Measurements from ENCODE around the gene PPP5C. TPM values are rescaled to one million over a fixed set of nuclear protein-coding genes. Genes with fewer than 3 reads are reported as not detected.

Gene PPP5C
- total and polyA plus RNA-seq, 2 of the 8 experiments (the other 6 are each of a cell fraction or from before 2014, with no cell fraction given), result 112 to 156 TPM

GRCh38 chr19:46435009-46435408, 88.1 kb downstream of the PPP5C start:
- no peaks in the 10 kb centered on the region for H3K36me3 ChIP-seq (ENCODE audit: control insufficient read depth in 2 of 4, insufficient read depth in 4 of 4, low read length in 3 of 4)
- no peak overlapping the region for H3K14ac ChIP-seq (ENCODE audit: insufficient read length)
- no peak overlapping the region for H2BK5ac ChIP-seq (ENCODE audit: low read depth, low read length)
- H2AK5ac ChIP-seq (ENCODE audit: low read depth, low read length), result no peak overlapping the region
- H3K4ac ChIP-seq (replicated peaks; ENCODE audit: insufficient read length, low read depth, low read length), result no peak overlapping the region
- POLR2A ChIA-PET (ENCODE audit: partially characterized antibody), result interaction anchor here (0.7 kb wide), 1 partner anchor 16 kb away, joined by 3 read pairs; no protein-coding TSS in a partner anchor
- H3K4me1 ChIP-seq (replicated peaks in 1 of 4; ENCODE audit: control insufficient read depth in 3 of 4, insufficient read depth in 4 of 4, low read length in 3 of 4), result no peaks in the 10 kb centered on the region
- no peak overlapping the region for H2BK20ac ChIP-seq (ENCODE audit: low read length)
- H2BK12ac ChIP-seq (ENCODE audit: low read depth, low read length), result no peak overlapping the region
- H3K18ac ChIP-seq (ENCODE audit: extremely low read depth, low read length), result no peak overlapping the region
- no peak overlapping the region for H3K4me2 ChIP-seq (ENCODE audit: insufficient read depth in 1 of 2, low read depth in 2 of 2, low read length in 2 of 2)
- no peaks in the 10 kb centered on the region; the same call in 1 of the 2 replicates for H3K23me2 ChIP-seq (ENCODE audit: low read depth, low read length)
- no peak overlapping the region for H2BK120ac ChIP-seq (replicated peaks; ENCODE audit: low read depth, low read length)
- H3K9ac ChIP-seq (replicated peaks in 1 of 4; ENCODE audit: extremely low read depth in 1 of 4, low read depth in 3 of 4, low read length in 3 of 4), result no peak overlapping the region
- WGBS, 2 experiments (ENCODE audit: extremely low coverage in 1 of 2, insufficient coverage in 1 of 2, insufficient read length in 1 of 2, insufficient replicate concordance in 2 of 2, low coverage in 1 of 2, low lambda C conversion rate in 2 of 2, missing lambda C conversion rate in 1 of 2), result 82% methylated on average over 6 of the region's 6 CpGs; no CpG with 5 or more reads in 1 of the 2 experiments
- no peaks in the 10 kb centered on the region for H3K27me3 ChIP-seq (replicated peaks in 1 of 4; ENCODE audit: control insufficient read depth in 3 of 4, extremely low read depth in 1 of 4, insufficient read depth in 3 of 4, low read length in 3 of 4)
- no peak overlapping the region for H3K4me3 ChIP-seq (ENCODE audit: extremely low read depth in 1 of 4, insufficient read depth in 2 of 4, low read depth in 3 of 4, low read length in 4 of 4)
- FAIRE-seq (no peak), DNase-seq (ENCODE audit: low read depth in 1 of 2, low spot score in 2 of 2) (no peak)
- H3K9me3 ChIP-seq (ENCODE audit: insufficient read depth in 2 of 2, low read depth in 1 of 2, low read length in 1 of 2), result no peaks in the 10 kb centered on the region
- H2AFZ ChIP-seq (ENCODE audit: low read length), result no peak overlapping the region
- no peaks in the 10 kb centered on the region for H4K20me1 ChIP-seq (replicated peaks in 1 of 2; ENCODE audit: control insufficient read depth in 1 of 2, insufficient read depth in 2 of 2, low read length in 2 of 2)
- H3K56ac ChIP-seq (replicated peaks; ENCODE audit: insufficient read length, low read depth, low read length), result no peak overlapping the region
- CTCF ChIA-PET (ENCODE audit: partially characterized antibody), result interaction anchor here (1.2 to 1.3 kb wide), 3 partner anchors 11 to 39 kb away, joined by 3 to 5 read pairs (median 4); no protein-coding TSS in a partner anchor
- H4K91ac ChIP-seq (replicated peaks; ENCODE audit: insufficient read length, low read length), result no peak overlapping the region
- no peak overlapping the region for H4K5ac ChIP-seq (ENCODE audit: insufficient read length, low read depth, low read length)
- H4K8ac ChIP-seq (ENCODE audit: extremely low read depth, insufficient read depth, low read length), result no peak overlapping the region
- H3K27ac ChIP-seq (ENCODE audit: low read depth, low read length), result no peak overlapping the region
- no peaks in the 10 kb centered on the region for H3K79me2 ChIP-seq (ENCODE audit: control insufficient read depth in 1 of 2, insufficient read depth in 2 of 2, low read length in 2 of 2)
- TF ChIP-seq SUZ12 (IDR thresholded peaks at IDR 0.05; ENCODE audit: low read length) (no peak), HDAC2 (IDR thresholded peaks at IDR 0.05; ENCODE audit: borderline replicate concordance in 1 of 2, low read depth in 2 of 2, low read length in 2 of 2) (no peak), ATF3 (IDR thresholded peaks at IDR 0.05; ENCODE audit: insufficient read depth, low read depth, low read length) (no peak), SAP30 (IDR thresholded peaks at IDR 0.05; ENCODE audit: insufficient read depth, insufficient replicate concordance, low read length) (no peak), PHF8 (conservative IDR thresholded peaks at IDR 0.05; ENCODE audit: low read depth, low read length) (no peak), ASH2L (IDR thresholded peaks at IDR 0.05; ENCODE audit: low read length) (no peak), KDM4A (IDR thresholded peaks at IDR 0.05; ENCODE audit: low read depth, low read length, severe bottlenecking) (no peak), NRF1 (IDR thresholded peaks at IDR 0.05; ENCODE audit: low read depth, low read length) (no peak), POLR2A (IDR thresholded peaks at IDR 0.05; ENCODE audit: control extremely low read depth in 1 of 2, low read depth in 2 of 2, low read length in 2 of 2) (no peak)
- no peak overlapping the region for H3K23ac ChIP-seq (ENCODE audit: insufficient read length)
- H2BK15ac ChIP-seq (ENCODE audit: low read length), result no peak overlapping the region
- no peaks in the 10 kb centered on the region for H3K79me1 ChIP-seq (ENCODE audit: low read depth, low read length)

All from H1 (cell line).